Thyroid gland (tissue), 4 donors: Measurements from ENCODE around the gene EDNRB. TPM values are rescaled to one million over a fixed set of nuclear protein-coding genes. Genes with fewer than 3 reads are reported as not detected.

Source experiments
- DNase-seq, 2 donors: peaks; one replicate each; pipeline ENCODE4 v3.0.0-alpha.2; 2019
- H3K27ac ChIP-seq, 3 donors: fragments of 200-600 bp; sonication (generic); 1 replicate in 2 of 3; 2 replicates in 1 of 3; pipeline ENCODE4 v1.5.1; 2016 to 2019; ENCODE audit warnings: mild to moderate bottlenecking in 1 of 3, moderate library complexity in 1 of 3
- H3K27me3 ChIP-seq: fragments of 200-600 bp; sonication (generic); one replicate; pipeline ENCODE4 v1.5.1; 2019
- H3K36me3 ChIP-seq, 2 donors: fragments of 200-600 bp; sonication (generic); one replicate each; pipeline ENCODE4 v1.5.1; 2016 to 2019
- H3K4me1 ChIP-seq, 2 donors: fragments of 200-600 bp; sonication (generic); one replicate each; pipeline ENCODE4 v1.5.1; 2017 to 2019
- H3K4me3 ChIP-seq, 3 donors: fragments of 200-600 bp; sonication (generic); replicated peaks in 1 of 3; 1 replicate in 2 of 3; 2 replicates in 1 of 3; pipeline ENCODE4 v1.5.1; 2016; ENCODE audit warnings: mild to moderate bottlenecking in 1 of 3
- H3K9me3 ChIP-seq: fragments of 200-600 bp; sonication (generic); one replicate; pipeline ENCODE4 v1.5.1; 2017
- POLR2A ChIP-seq, 2 donors: fragments of 450-650 bp; IDR thresholded peaks; one replicate each; pipeline ENCODE4 v1.6.1; 2017; ENCODE audit warnings: antibody characterized with exemption in 2 of 2, mild to moderate bottlenecking in 2 of 2, moderate library complexity in 1 of 2
- WGBS, 2 donors: methylation state at CpG; one replicate each; pipeline ENCODE4 v1.1.5; 2017; 5-methylcytosine and 5-hydroxymethylcytosine counted together
- intact Hi-C: fragments of 100-400 bp; cut with DNase I; formaldehyde crosslinking; loops from one replicate; pipeline ENCODE4 v1.15.1; 2023
- total RNA-seq, 4 donors: library from RNA; depleted of rRNA; stranded (reverse); fragments of >200 nt; gene quantifications; one replicate each; pipeline ENCODE4 v1.2.3, GENCODE V29; 2016
- TF ChIP-seq, protein P1 (sequence below), 6 experiments: fragments of 200-600 bp in 3 of 6; fragments of 450-650 bp in 3 of 6; sonication (generic) in 3 of 6; IDR thresholded peaks; one replicate each; pipeline ENCODE4 v1.5.1; 2016 to 2019; ENCODE audit warnings: antibody characterized with exemption in 6 of 6, mild to moderate bottlenecking in 2 of 6, inconsistent platforms in 1 of 6, moderate library complexity in 1 of 6

EDNRB gene
- total RNA-seq, 4 donors from 2014 or later = 29.3 to 109 (median 60.3) TPM

DNA sequence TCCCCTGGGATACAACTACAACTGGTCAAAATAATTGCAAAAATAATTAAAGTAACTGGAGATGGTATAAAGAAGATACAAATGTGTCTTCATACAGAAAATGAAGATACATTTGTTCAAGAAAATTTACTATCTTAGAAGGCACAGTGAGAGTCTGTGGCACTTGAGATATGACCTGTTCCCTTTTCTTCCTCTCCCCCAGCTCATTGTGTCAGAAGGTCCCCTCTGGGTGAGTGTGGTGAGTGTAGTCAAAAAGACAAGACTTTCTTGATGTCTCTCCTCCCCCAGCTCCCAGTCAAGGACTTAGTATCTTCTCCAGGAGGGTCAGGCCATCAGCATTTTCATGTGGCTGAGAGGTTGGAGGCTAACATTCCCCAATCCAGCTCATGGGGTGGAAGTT is 51.7 kb downstream of the EDNRB start:
- TF ChIP-seq, protein P1, sequence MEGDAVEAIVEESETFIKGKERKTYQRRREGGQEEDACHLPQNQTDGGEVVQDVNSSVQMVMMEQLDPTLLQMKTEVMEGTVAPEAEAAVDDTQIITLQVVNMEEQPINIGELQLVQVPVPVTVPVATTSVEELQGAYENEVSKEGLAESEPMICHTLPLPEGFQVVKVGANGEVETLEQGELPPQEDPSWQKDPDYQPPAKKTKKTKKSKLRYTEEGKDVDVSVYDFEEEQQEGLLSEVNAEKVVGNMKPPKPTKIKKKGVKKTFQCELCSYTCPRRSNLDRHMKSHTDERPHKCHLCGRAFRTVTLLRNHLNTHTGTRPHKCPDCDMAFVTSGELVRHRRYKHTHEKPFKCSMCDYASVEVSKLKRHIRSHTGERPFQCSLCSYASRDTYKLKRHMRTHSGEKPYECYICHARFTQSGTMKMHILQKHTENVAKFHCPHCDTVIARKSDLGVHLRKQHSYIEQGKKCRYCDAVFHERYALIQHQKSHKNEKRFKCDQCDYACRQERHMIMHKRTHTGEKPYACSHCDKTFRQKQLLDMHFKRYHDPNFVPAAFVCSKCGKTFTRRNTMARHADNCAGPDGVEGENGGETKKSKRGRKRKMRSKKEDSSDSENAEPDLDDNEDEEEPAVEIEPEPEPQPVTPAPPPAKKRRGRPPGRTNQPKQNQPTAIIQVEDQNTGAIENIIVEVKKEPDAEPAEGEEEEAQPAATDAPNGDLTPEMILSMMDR (IDR thresholded peaks at IDR 0.05) = no peak
- no peak for TF ChIP-seq POLR2A (IDR thresholded peaks at IDR 0.05)
- no peak overlapping the region for H3K4me3 ChIP-seq
- H3K36me3 ChIP-seq = no peaks in the 10 kb centered on the region
- H3K27ac ChIP-seq = no peak overlapping the region
- DNase-seq = no peak
- no peaks in the 10 kb centered on the region for H3K27me3 ChIP-seq
- H3K4me1 ChIP-seq = peaks cover 0 to 3% of the 10 kb centered on the region in 2 donors
- no peaks in the 10 kb centered on the region for H3K9me3 ChIP-seq
- intact Hi-C loops = no loop called here

- no peak overlapping the region for H3K27ac ChIP-seq
- no peaks in the 10 kb centered on the region for H3K27me3 ChIP-seq
- H3K36me3 ChIP-seq = no peaks in the 10 kb centered on the region
- no peak for TF ChIP-seq POLR2A (IDR thresholded peaks at IDR 0.05)
- TF ChIP-seq, protein P1 (IDR thresholded peaks at IDR 0.05) = no peak
- 85 to 89% methylated on average over 3 of the region's 3 CpGs for WGBS, 2 donors
- no peaks in the 10 kb centered on the region for H3K9me3 ChIP-seq
- H3K4me3 ChIP-seq = no peak overlapping the region
- no peaks in the 10 kb centered on the region for H3K4me1 ChIP-seq
- DNase-seq = no peak
- intact Hi-C loops = no loop called here
These were observed 53.0 kb downstream of the EDNRB start for GRCh38 chr13:77865622-77866021.

GRCh38 chr13:77863144-77863543 is 55.5 kb downstream of the EDNRB start:
- no peaks in the 10 kb centered on the region for H3K36me3 ChIP-seq
- no peaks in the 10 kb centered on the region for H3K9me3 ChIP-seq
- WGBS, 2 donors = 69% methylated on average over 3 of the region's 3 CpGs
- no peak for DNase-seq
- TF ChIP-seq POLR2A (IDR thresholded peaks at IDR 0.05) = no peak
- TF ChIP-seq, protein P1 (IDR thresholded peaks at IDR 0.05) = no peak
- no peaks in the 10 kb centered on the region for H3K27me3 ChIP-seq
- no peak overlapping the region for H3K4me3 ChIP-seq
- H3K4me1 ChIP-seq = no peaks in the 10 kb centered on the region
- intact Hi-C loops = no loop called here
- H3K27ac ChIP-seq = no peak overlapping the region

DNA sequence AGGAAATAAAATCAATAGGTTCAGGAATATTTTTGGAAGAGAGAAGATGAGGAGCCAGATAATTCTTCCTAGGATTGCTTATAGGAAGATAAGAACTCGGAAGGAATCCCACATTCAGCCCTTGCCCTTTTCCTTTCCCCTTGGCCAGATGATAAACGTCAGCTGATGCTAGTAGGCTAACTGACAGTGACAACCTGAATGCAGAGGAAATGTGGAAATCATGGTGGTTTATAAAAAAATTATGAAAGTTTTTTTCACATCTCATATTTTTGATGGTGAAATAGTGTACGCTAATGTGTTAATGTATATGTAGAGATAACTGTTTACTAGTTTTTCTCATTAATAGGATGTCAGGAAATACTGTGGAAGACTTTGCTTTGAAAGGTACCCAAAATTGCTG is 56.9 kb downstream of the EDNRB start:
- Histone ChIP-seq H3K4me3 (no peak overlapping the region), H3K36me3 (no peaks in the 10 kb centered on the region)
- intact Hi-C loops = no loop called here

GRCh38 chr13:77860507-77860981 is 58.1 kb downstream of the EDNRB start:
- H3K9me3 ChIP-seq = no peaks in the 10 kb centered on the region
- TF ChIP-seq POLR2A (IDR thresholded peaks at IDR 0.05) = no peak
- H3K27me3 ChIP-seq = no peaks in the 10 kb centered on the region
- H3K4me1 ChIP-seq = no peaks in the 10 kb centered on the region
- intact Hi-C loops = no loop called here
- no peaks in the 10 kb centered on the region for H3K36me3 ChIP-seq
- no peak overlapping the region for H3K27ac ChIP-seq
- H3K4me3 ChIP-seq = no peak overlapping the region
- 75 to 82% methylated on average over 1 of the region's 1 CpG for WGBS, 2 donors
- DNase-seq = no peak

More for the DNA sequence above, 56.9 kb downstream of the EDNRB start:
- Histone ChIP-seq H3K4me1 (no peaks in the 10 kb centered on the region), H3K27ac (no peak overlapping the region), H3K27me3 (no peaks in the 10 kb centered on the region), H3K9me3 (no peaks in the 10 kb centered on the region)
- TF ChIP-seq, protein P1 (IDR thresholded peaks at IDR 0.05) = no peak
- no peak for TF ChIP-seq POLR2A (IDR thresholded peaks at IDR 0.05)
- 75% methylated on average over 3 of the region's 3 CpGs for WGBS, 2 donors
- DNase-seq = no peak

- intact Hi-C loops = no loop called here
- no peaks in the 10 kb centered on the region for H3K27me3 ChIP-seq
- no peak overlapping the region for H3K27ac ChIP-seq
- 86 to 87% methylated on average over 8 of the region's 8 CpGs for WGBS, 2 donors
- DNase-seq = no peak
- H3K36me3 ChIP-seq = no peaks in the 10 kb centered on the region
- H3K4me3 ChIP-seq = no peak overlapping the region
- no peaks in the 10 kb centered on the region for H3K4me1 ChIP-seq
- no peaks in the 10 kb centered on the region for H3K9me3 ChIP-seq
- TF ChIP-seq, protein P1 (IDR thresholded peaks at IDR 0.05) = no peak
- TF ChIP-seq POLR2A (IDR thresholded peaks at IDR 0.05) = no peak
These were observed 59.2 kb downstream of the EDNRB start for GRCh38 chr13:77859450-77859849.
